RWPE2 (cell line): Measurements from ENCODE around the gene BTK.

Experiments used
- ATAC-seq: fragments of 200-7000 bp; cut with Tn5 transposase; 3 replicates; pipeline ENCODE4 v1.9.1; 2021; ENCODE audit warnings: low read depth
- DNase-seq: peaks from one replicate; pipeline ENCODE4 v3.0.0-alpha.2; 2020; ENCODE audit warnings: low spot score
- H3K27ac ChIP-seq: fragments of 450-650 bp; 2 replicates; pipeline ENCODE4 v1.5.1; 2017; ENCODE audit warnings: mild to moderate bottlenecking; ENCODE audit not compliant: poor library complexity, severe bottlenecking
- H3K27me3 ChIP-seq: fragments of 250-450 bp; sonication (Bioruptor Pico); 2 replicates; pipeline ENCODE4 v1.5.1; 2021; ENCODE audit warnings: mild to moderate bottlenecking, moderate library complexity; ENCODE audit not compliant: insufficient read depth, poor library complexity, severe bottlenecking
- H3K36me3 ChIP-seq: fragments of 250-450 bp; sonication (Bioruptor Pico); 2 replicates; pipeline ENCODE4 v1.5.1; 2020; ENCODE audit warnings: low read depth, mild to moderate bottlenecking, moderate library complexity
- H3K4me1 ChIP-seq: fragments of 250-450 bp; sonication (Bioruptor Pico); 2 replicates; pipeline ENCODE4 v1.5.1; 2021; ENCODE audit warnings: mild to moderate bottlenecking, moderate library complexity; ENCODE audit not compliant: insufficient read depth, poor library complexity, severe bottlenecking
- H3K4me3 ChIP-seq: fragments of 250-450 bp; sonication (Bioruptor Pico); 2 replicates; pipeline ENCODE4 v1.5.1; 2021; ENCODE audit warnings: mild to moderate bottlenecking, moderate library complexity; ENCODE audit not compliant: severe bottlenecking
- H3K9me3 ChIP-seq: fragments of 250-450 bp; sonication (Bioruptor Pico); 2 replicates; pipeline ENCODE4 v1.5.1; 2021; ENCODE audit warnings: mild to moderate bottlenecking, moderate library complexity; ENCODE audit not compliant: severe bottlenecking
- CTCF ChIP-seq: fragments of 450-650 bp; IDR thresholded peaks from one replicate; pipeline ENCODE4 v1.5.1; 2017; ENCODE audit warnings: mild to moderate bottlenecking, moderate library complexity; ENCODE audit not compliant: poor library complexity, severe bottlenecking

Gene BTK

GRCh38 chrX:101385795-101386541, at the start of gene BTK:
Gene BTK (minus strand): TSS chrX:101386191. CDS start chrX:101375284, 10,907 bp downstream.
- ATAC-seq, result no peak
- Histone ChIP-seq H3K4me1 (no peaks in the 10 kb centered on the region), H3K4me3 (no peak within 1 kb of the TSS), H3K36me3 (no peaks in the 10 kb centered on the region; the same call in 1 of the 2 replicates), H3K27me3 (no peaks in the 10 kb centered on the region), H3K9me3 (no peaks in the 10 kb centered on the region), H3K27ac (no peak within 1 kb of the TSS)
- DNase-seq, result no peak
- no peak for TF ChIP-seq CTCF

- H3K27ac ChIP-seq, result no peak overlapping the region
- TF ChIP-seq CTCF, result no peak
- H3K36me3 ChIP-seq, result no peaks in the 10 kb centered on the region
- ATAC-seq, result no peak
- no peaks in the 10 kb centered on the region for H3K4me1 ChIP-seq
- no peak for DNase-seq
- H3K4me3 ChIP-seq, result no peak overlapping the region
- no peaks in the 10 kb centered on the region for H3K27me3 ChIP-seq
- no peaks in the 10 kb centered on the region for H3K9me3 ChIP-seq
These were observed 44.6 kb upstream of the BTK start for GRCh38 chrX:101430457-101431078.

- no peak for TF ChIP-seq CTCF
- no peak overlapping the region for H3K4me3 ChIP-seq
- DNase-seq (no peak), ATAC-seq (no peak)
- no peaks in the 10 kb centered on the region for H3K4me1 ChIP-seq
- no peak overlapping the region for H3K27ac ChIP-seq
- H3K27me3 ChIP-seq, result no peaks in the 10 kb centered on the region
- H3K36me3 ChIP-seq, result no peaks in the 10 kb centered on the region
- H3K9me3 ChIP-seq, result no peaks in the 10 kb centered on the region
These were observed 43.9 kb upstream of the BTK start for GRCh38 chrX:101429934-101430333.

GRCh38 chrX:101427954-101428353, 42.0 kb upstream of the BTK start:
- no peak for TF ChIP-seq CTCF
- H3K36me3 ChIP-seq, result no peaks in the 10 kb centered on the region
- no peak for ATAC-seq

GRCh38 chrX:101419489-101419888, 33.5 kb upstream of the BTK start:
- ATAC-seq, result no peak

More at GRCh38 chrX:101427954-101428353, 42.0 kb upstream of the BTK start:
- Histone ChIP-seq H3K27me3 (no peaks in the 10 kb centered on the region), H3K4me3 (no peak overlapping the region), H3K9me3 (no peaks in the 10 kb centered on the region), H3K27ac (no peak overlapping the region), H3K4me1 (no peaks in the 10 kb centered on the region)
- no peak for DNase-seq

More at GRCh38 chrX:101419489-101419888, 33.5 kb upstream of the BTK start:
- no peak for DNase-seq
- Histone ChIP-seq H3K4me3 (no peak overlapping the region), H3K9me3 (no peaks in the 10 kb centered on the region), H3K36me3 (peaks cover under 1% of the 10 kb centered on the region; the same call in 1 of the 2 replicates), H3K27me3 (no peaks in the 10 kb centered on the region), H3K4me1 (no peaks in the 10 kb centered on the region), H3K27ac (no peak overlapping the region)
- no peak for TF ChIP-seq CTCF
